Kidney capillary endothelial cell (primary cell): Measurements from ENCODE around the gene KLF6.
A peak's percentile ranks its signal among the peaks of the same experiment; 100 is the strongest.

ENCODE experiments used
- DNase-seq: peaks from one replicate; pipeline ENCODE4 v3.0.0-alpha.2; 2018; ENCODE audit warnings: low spot score

KLF6 gene

DNA sequence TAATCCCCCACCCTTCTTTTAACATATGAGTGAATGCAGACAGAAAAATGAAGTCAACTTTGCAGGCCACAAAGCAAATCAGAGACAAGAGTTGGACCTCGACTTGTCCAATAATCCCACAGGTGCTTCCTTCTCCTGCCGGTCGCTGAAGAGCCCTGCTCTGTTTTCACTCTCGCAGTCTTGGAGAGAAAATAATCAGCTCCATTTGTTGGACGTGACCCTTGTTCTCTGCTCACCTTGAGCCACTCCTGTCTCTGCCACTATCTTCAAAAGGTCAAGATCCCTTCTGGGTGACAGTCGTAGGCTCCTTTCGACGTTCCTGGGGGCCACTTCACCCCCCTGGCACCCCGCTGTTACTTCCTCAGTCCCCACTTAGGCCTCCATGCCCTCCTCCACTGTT lies 2.8 kb upstream of the KLF6 start:
- no peak for DNase-seq

DNA sequence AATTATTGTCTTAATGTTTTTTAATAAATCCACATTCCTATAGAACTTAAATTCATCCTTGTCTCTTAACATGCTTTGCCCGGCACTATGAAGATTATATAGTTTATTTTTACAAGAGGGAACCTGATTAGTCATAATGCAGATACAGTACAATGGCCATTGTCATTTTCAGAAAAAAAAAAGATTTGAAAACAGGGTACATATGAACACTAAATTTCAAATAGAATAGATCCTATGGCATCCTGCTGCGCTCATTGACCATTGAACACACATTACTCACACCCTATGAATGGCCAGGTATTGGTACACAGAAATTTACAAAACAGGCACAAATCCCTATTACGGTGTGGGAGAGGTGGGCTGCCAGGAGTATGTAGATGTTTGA lies 2.0 kb upstream of the KLF6 start:
- DNase-seq = no peak

DNA sequence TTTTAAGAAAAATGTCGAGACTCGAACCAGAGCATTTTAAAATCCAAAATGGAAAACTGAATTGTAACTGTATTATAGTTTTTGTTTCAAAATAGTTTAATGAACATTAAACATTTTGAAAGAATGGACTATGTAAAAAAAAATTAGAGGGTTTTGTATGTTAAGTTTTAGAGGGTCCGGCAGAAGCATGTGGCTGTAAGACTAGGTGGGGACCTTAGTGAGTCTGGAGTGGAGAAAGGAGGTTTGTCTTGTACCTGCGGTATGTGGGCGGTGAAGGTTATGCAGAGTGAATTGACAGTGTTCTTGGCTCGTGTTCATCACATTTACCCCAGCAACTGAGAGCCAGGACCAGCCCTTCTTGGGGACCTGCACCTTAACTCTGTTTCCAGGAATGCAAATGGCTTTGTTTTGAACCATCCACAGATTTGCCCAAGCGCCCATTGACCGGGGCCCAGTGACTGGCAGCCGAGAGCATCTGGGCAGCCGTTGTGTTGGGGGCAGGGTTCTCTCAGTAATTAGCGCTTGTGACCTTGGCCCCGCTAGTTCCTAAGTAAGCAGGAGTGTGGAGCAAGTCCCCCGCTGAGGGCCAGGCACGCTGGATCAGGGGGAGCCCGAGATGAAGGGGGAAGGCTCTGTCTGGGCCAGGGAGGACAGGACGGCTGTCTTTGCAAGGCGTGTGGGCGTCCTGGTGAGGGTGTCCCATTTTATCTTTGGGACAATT lies 1.4 kb upstream of the KLF6 start:
- peak; percentile 57 for DNase-seq

DNA sequence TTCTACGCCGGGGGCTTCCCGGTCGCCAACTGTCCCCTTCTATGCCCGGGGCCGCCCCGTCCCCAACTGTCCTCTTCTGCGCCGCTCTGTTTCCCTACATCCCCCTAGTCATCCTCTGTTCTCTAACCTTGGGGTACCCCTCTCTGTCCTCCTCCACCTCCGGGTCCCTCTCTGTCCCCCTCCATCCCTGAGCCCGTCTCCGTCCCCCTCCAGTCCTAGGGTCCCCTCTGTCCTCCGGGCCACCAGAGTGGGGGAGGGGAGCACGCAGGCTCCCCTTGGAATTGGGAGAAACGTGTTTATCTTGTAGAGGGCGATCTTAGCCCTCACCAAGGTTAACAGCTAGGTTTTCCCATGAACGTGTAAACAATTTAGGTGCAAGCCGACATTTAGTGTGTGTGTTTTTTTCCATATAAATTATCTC lies 852 bp upstream of the KLF6 start:
- DNase-seq = no peak

DNA sequence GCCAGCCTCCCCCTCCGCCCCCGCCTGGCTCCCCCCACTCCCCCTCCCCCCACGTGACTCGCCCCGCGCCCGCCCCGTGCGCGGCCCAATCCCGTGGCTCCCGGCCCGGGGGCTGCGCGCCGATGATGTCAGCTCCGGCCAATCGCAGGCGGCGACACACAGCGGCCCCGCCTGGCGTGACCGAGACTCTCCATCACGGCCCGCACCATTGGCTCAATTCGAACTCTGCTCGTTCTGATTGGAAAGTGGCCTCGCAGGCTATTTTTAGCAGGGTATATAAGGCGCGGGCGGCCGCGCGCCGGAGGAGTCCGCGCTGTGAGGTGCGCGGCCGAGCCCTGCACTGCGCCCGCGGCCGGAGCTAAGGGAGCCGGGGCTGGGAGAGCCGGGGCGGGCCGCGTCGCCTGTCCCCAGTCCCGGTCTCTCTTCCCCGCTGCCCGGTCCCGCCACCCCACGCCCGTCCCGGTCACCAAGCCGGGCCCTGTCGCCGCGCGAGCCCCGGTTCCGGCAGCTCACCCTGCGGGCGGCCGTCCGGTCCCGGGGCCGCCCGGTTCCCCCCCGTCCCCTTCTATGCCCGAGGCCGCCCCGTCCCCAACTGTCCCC lies 342 bp upstream of the KLF6 start:
- DNase-seq = peak; percentile 97

DNA sequence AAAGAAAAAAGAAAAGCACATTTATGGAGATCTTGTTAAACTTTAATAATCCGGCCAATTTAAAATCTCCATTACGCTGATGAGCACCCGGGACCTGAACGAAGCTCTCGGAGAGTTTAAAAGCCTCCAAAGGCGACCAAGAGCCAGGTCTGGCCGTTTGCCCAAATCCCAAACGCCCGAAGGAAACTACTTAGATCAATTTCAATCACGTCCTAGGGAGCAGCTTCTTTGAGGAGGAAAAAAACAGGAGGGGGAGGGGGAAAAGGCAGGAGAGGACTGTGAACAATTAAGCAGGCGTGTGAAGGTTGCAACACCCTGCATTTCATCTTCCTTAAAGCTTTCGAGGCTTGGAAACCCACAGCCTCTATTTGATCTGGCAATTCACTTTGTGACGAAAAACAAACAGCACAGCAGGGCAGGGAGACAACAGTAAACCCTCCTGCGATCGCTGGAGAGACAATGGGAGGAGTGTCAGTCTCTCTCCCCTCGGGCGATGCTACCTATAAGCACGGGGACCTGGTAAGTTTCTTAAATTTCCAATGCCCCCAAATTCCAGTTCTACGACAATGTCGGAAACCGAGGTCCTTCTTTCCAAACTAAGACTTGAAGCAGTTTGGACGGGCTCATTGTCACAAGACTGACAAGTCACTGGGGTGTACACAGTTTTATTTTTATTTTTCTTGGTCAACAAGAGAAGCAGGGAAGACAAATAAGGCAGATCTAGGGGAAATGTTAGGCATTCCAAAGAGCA lies 1.2 kb downstream of the KLF6 start:
- DNase-seq = peak; percentile 36

DNA sequence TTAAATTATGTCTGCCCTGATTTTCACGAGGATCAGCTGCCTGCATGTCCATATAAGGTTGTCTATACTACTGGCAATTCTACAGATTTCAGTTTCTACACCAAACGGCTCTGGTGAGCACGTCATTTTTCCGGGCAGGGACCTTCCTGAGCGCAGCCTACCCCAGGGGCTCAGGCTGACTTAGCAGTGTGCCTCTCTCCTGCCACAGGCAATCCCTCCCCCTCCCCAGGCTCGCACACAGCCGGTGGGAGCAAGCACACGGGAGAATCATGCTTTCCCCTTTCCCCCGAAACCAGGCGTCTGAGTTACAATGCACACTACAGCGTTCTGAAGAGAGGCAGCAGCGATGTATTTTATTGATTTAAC lies 1.7 kb downstream of the KLF6 start:
- no peak for DNase-seq

DNA sequence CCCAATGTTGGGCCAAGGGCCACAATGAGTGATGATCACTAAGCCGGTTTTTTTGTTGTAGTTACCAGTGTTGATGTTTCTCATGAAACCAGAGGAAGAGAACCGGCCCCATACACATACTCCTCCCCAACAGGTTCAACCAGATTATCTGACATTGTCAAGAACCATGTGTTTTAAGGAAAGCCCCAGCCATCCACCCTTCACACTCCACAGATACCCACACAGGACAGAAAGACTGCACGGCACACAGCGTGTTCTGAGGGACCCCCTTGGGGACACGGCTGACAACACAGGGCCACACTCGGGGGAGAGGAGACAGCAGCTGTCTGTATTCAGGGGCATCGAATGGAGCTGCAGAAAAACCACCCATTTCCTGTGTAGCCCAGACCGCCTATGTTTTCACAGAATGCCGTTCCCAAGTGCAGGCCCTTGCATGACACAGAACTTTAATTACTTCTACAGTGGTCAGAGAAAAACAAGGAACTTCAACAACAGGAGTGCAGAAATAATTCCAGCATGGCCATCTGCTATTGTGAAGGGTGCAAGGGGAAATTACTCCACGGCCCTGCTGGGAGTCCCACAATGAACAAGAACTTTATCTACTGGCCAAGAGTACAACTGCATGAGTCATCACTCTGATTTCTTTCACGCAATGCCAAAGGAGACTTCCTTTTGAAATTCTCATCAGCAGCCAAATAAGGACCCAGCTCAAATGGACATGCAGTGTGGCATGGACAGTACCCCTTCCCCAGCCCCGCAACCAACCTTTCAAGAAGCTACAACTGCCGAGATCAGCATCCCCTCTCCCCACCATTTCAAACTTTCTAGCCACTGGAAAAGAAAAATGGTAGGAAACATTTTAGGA lies 2.3 kb downstream of the KLF6 start:
- peak; percentile 83 for DNase-seq

DNA sequence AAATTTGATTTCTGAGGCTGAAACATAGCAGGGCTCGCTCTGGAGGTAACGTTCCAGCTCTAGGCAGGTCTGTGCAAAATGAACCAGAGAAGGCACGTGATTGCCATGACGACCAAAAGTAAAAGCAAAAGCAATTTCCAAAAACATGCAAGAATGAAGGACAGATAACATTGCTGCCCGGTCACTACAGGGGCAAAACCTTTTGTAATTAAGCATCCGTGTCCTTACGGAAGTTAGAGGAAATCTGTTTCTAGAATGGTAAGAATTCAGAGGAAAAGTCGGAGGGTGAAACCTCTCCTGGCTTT lies 2.9 kb downstream of the KLF6 start:
- peak; percentile 16 for DNase-seq

DNA sequence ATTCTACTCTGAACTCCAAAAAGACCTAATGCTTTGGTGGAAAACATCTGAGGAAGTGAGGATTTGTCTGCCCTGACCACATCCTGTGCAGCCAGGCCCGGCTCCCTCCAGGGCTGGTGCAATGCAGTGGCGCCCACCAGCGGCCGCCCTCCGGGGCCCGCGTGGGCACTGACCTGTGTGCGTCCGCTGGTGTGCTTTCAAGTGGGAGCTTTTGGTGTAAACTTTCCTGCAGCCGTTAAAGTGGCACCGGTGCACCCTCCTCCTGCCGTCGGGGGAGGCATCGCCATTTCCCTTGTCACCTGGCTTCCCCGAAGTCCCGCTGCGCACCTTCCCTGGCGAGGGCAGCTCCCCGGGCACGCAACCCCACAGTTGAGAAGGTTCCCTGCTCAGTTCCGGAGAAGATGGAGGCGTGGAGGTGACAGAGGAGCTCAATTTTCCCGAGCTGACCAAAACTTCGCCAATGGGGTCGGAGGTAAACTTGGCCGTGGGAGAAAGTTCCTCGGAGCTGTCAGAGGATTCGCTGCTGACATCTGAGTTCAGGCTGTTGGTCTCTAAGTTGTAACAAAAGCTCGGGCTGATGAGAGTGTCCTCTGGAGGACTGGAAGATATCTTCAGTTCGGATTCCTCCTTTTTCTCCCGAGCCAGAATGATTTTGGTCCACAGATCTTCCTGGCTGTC lies 3.4 kb downstream of the KLF6 start:
- DNase-seq = peak; percentile 65

DNA sequence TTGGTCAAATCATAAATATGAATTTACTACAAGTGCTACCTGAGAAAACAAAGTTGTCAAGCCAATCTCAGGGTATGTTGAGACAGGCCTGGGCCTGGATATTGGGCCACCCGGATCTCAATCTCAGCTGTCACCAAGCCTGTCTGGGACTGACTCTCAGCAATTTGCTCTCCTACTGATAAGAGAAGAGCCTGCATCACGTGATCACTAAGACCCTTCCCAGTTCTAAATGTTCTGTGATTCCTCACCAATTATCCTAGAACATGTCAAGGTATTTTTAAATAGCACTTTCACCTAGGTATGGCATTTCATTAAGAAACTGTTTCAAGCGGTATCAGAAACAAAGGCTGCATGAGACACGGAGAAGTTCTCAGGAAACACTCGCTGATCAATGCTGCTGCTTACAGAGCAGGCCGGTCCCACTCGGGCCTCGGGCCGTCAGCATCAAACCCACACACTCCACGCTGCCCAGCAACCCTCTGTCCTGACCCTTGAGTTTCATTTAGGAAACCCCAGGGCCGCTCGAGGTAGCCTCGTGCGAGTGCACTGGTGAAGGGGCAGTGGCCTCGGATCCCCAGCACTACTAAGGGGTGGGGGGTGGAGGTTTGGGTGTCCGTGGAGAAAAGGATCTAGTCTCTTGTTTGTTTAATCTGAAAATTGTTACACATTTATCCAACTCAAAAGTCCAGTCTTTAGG lies 4.1 kb downstream of the KLF6 start:
- peak; percentile 10 for DNase-seq

DNA sequence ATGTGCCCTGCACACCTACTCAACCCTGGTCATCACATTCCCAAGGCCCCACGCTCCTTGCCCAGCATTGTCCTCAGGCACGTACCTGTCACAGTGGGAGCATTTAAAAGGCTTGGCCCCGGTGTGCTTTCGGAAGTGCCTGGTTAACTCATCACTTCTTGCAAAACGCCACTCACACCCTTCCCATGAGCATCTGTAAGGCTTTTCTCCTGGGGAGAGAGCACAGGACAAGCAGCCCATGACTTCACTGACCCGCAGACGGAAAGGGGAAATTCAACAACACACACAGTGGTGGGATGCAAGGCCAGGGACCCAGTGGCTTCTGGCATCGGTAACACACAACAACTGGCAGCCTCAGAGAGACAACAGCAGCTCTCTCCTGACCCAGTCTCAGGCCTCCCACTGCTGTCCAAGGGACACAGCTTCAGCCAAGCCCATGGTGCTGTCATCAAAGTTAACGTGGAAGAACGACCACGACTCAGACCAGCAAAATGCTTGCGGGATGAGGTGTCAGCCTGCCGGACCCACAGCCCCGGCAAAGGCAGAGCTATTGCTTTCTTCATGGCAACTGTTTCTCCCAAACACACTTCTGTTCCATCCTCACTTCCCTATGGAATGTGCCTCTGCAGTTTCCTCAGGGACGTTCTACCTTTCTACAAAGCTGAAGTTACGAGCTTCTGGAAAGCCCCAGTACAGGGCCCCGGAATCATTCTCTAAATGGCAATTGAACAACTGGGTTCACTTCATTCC lies 4.8 kb downstream of the KLF6 start:
- peak; percentile 22 for DNase-seq

DNA sequence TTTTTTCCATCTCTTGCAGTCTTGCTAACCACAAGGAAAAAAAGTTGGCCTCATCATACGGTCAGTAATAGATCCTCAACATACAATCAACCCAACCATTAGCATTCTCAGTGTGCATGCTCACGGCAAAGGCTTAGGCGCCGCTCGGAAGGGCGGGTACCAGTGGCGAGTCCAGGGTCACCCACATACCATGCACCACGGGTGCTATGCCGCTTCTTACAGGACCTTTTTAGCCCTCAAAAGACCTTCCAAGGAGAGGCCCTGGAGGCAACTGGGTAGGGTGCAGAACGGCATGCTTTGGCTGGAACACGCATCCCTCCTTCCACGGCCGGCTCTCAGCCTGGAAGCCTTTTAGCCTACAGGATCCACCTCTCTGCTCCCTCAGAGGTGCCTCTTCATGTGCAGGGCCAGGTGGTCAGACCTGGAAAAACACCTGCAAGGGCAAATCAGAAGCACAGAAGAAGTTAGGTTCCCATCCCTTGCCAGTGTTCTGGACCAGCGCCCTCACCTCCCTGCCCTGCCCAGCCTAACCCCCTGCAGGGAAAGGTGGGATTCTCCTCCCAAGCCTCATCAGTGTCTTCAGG lies 5.8 kb downstream of the KLF6 start:
- DNase-seq = no peak

DNA sequence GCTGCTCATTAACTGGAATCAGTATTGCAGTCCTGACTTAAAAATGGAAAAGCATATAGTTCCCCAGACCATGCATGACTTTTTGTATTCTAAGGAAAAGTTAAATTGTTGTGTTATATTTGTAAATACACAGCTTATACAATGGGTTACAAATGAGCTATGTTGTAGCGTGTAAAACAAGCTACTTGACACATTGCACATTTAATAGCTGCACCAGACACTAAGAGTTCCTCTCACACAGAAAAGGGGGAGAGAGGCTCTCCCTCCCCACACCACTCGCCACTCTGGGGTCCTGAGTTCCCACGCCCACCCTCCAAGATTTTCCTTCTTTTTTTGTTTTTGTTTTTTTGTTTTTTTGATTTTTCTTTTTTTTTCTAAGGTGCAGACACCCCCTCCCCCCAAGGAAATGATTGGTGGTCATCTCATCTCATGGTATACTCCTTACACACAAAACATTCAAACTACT lies 6.3 kb downstream of the KLF6 start:
- DNase-seq = no peak

DNA sequence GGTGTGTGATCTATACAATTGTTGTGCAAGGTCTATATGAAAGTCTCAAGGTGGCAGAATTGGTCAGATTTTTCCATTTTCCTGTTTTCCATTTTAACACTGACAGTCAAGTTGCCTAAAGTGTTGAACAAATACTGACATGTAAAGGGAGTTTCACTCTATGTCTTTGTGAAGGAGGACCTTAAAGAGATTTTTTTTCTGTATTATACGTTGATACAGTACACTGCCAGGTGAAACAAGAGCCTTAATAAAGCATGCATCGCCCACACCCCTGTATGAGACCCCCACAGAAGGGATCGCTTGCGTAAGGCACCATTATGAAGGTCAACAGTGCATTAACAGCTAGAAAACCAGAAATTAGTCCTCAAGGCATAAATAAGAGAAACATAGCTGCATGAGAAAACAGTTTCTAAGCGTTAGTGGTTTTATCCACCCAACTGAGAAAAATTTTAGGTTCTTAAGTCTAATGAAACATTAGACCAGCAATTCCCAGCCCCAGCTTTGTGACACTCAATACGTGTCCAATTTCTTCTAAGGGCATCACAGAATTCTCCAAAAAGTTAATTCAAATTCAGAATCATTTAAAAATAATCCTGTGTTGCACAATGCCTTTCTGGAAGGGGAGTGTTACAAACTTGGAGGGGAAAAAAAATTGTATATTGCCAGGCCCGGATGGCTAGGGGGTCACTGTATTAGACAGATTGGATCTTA lies 6.9 kb downstream of the KLF6 start:
- peak; percentile 20 for DNase-seq

DNA sequence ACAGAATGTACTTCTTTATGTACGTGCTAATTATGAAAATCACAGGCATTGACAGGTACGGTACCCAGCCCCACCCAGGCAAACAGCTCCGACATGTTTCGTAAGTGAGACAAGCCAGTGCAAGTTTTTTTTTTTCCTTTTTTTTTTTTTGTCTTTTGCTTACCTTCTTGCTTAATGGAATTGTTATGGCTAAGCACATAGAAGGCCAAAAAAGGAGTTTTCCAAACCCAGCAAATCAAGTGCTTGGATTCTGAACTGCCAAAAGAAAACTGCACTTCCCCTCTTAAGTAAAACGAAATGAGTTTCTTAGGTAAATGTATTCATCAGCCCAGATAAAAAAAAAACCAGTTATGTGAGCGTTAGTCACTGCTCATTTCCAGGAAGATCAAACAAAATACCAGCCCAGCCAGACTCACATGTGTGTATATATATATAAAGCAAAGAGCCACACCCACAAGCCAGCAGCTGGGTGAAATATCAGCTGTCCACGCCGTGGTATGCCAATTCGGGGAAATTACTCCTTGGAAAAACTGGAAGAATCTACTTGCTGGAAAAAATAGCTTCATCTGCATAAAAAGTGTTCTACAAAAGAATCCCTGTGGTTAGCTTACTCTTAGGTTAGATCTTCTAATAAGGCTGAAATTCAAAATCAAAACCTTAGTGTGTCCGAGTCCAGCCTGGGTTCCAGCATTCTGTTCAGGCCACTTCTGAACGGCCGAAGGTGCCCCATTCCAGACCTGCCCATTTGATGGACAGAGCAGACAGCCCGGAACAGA lies 8.0 kb downstream of the KLF6 start:
- peak; percentile 69 for DNase-seq

DNA sequence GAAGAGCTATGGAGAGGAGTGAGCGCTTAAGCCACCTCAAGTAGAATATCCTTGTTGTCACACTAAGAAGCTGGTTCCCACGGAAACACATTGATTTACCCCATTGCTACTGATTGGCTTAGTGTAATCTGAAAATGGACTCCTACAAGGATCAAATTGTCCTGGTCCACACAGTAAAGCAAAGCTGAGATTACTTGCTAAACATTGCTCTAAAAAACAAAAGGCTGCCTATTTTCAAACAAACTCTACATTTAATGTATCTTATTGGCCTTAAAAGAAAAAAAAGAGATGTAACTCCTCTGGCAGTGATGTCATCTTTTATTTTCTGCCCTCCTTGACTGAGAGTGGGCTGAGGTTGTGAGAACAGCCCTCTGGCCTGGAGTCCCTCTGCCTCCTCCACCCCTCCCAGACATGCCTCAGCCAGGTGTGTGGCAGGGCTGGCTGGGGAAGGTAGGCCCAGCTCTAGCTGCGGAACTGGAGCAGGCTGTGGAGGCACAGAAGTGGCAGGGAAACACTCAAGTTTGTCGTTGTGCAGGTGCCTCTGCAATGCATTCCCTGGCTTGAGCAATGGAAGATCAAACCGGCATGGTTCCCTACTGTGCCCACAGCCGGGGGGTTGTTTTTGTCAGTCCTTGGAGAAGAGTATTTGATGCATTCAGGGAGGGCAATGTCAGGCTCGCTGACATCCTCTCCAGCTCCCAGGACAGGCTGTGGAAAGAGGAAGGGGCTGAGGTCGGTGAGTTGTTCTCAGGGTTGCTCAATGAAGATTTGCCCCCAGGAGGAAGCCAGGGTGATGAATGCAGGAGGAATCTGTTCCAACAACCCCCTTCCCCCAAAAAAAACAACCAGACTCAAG lies 9.1 kb downstream of the KLF6 start:
- peak; percentile 18 for DNase-seq
